ENCODE results near the gene UGT1A4.

Gene UGT1A4

GRCh38 chr2:233792720-233793119, 74.2 kb downstream of the UGT1A4 start:
- no peak for DNase-seq

DNA sequence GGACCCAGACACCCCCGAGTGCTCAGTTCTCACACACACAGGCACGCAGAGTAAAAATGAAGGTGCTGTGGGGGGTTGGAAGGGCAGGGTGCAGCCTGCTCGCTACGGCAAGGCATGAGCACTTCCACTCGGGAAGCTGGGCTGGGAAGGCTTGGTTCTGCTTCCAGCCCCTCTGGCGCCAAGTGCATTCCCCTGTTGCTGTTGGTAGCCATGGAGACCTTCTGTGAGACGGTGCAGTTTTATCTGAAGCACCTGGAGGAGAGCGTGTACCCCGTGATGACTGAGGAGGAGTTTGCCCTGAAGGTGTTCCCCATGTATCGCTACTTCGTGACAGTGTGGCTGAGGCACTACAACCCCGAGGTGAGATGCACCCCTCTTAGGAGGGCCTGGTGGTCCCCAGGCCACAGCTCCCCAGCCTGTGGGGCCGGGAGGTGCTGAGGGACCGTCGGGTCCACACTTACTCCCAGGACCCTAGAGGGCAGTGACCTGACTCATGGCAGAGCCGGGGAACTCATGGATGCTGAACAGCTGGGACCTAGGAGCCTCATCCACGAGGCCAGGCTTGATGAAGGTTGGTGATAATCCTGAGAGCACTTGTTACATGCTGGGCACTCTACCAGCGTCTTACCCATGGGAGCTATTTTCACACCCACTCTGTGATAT, 75.1 kb downstream of the UGT1A4 start:
- no peak for DNase-seq

GRCh38 chr2:233794128-233794658, 75.7 kb downstream of the UGT1A4 start:
- no peak for DNase-seq

DNA sequence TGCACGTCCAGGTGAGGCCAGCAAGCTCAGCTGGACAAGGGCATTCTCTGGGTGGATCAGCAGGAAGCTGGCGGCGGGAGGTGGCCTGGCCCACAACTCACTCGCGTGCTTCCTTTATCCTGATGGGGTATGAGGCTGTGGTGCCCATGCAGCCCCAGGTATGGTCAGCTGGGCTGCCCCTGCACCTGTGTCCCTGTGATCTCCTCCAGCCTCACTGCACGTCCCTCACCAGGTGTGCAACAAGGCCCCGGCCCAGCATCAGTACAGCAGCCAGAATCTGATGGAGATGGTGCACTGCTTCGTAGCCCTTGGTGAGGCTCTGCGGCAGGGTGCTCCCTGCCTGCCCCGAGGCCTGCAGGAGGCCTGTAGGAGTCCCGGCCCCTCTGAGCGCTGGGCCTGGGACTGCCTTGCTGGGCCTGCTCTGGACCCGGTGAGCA, 77.2 kb downstream of the UGT1A4 start:
- DNase-seq: no peak

DNA sequence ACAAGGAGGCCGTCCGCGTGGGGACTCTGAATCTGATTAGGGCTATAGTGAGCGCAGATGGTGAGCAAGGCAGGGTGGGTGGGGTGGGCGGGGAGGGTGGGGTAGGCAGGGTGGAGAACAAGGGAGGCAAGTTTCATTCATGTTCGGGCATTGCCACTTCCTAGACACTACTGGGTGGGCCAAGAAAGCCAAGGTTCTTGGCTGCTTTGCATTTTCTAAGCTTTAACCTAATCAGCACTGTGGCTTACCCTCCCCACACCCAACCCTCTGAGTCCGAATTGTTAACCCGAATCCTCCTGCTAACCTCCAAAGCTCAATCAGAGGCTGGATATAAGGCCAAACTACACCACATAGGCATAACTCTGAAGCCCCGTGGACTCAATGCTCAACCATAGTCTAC, 77.7 kb downstream of the UGT1A4 start:
- DNase-seq: no peak

DNA sequence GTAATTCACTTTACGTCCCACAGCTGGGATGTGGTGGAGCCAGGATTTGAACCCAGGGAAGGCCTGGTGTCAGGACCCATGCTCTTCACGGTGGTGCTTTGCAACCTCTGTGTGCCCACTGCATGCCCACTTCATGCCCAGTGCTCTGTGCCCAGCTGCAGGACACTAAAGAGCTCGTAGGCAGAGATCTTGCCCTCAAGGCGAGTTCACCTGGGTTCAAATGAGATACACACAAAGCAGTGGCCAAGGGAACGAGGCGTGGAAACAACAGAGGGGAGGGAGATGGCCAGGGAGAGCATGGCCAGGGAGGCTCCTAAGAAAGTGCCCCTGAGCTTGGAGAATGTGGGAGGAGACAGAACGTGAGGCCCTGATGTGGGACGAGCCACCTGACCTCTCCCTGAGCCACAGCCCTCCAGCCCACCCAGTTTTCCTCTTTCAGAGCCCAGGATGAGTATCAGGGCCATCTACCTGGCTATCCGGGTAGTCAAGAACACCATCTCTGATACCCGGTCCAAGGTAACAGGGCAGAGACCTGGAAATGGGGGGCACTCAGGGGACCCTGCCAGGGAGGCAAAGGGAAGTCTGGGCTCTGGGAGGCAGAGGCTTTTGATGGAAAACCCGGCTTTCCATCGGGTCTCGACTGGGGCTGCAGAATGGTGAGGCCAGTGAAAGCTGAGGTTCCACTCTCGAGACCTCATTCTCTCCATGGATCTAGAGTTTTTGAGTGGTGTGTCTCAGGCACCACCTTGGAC, 80.0 kb downstream of the UGT1A4 start:
- DNase-seq: no peak

- DNase-seq: no peak
These were observed 80.6 kb downstream of the UGT1A4 start for GRCh38 chr2:233799087-233799665.

DNA sequence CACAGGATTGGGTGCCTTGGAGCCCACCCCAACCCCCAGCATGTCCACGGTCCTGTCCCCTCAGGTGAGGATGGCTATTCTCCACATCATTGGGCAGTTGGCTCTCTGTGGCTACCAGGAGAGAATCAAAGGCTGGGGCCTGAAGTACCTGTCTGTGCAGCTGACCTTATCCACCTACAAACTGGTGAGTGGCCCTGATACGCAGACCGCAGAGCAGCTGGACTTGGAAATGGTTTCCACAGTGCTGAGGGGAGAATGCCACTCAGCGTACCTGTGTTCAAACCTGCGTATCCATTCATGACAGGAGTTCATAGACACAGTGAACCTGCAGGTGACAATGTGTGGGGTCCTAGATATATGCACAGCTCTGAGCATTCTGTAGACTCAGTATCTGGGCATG, 81.2 kb downstream of the UGT1A4 start:
- no peak for DNase-seq

- DNase-seq: no peak
These were observed 81.7 kb downstream of the UGT1A4 start for GRCh38 chr2:233800208-233800607.

DNA sequence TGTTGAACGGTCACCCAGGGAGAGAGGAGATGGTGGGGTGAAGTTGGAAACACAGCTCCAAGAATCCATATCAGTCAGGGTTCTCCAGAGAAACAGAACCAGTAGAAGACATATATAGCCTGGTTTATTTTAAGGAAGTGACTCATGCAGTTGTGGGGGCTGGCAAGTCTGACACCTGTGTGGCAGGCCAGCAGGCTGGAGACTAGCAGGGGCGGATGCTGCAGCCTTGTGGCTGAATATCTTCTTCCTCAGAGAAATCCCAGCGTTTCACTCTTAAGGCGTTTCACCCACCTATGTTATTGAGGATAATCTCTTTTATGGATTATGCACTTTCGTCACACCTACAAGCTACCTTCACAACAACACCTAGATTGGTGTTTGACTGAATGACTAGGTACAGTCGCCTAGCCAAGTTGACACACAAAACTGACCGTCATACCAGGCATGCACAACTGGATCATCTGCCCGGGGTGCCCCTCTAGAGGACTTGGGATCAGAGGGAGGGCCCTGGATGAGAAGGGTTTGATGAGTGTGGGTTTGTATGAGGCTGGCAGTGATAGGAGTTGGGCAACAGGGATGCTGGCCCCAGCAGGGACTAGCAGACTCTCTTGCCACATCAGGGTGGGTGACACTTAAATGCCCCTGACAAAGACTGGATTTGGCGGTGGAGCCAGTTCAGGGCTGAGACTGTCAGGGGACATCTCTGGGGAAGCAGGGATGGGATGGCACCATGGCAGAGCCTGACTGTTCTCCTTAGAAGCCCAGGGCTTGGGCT, 83.0 kb downstream of the UGT1A4 start:
- DNase-seq: no peak

- DNase-seq: no peak
These were observed 83.7 kb downstream of the UGT1A4 start for GRCh38 chr2:233802132-233802815.

GRCh38 chr2:233803292-233803911, 84.9 kb downstream of the UGT1A4 start:
- DNase-seq: no peak

- DNase-seq: no peak
These were observed 85.5 kb downstream of the UGT1A4 start for GRCh38 chr2:233803994-233804393.

DNA sequence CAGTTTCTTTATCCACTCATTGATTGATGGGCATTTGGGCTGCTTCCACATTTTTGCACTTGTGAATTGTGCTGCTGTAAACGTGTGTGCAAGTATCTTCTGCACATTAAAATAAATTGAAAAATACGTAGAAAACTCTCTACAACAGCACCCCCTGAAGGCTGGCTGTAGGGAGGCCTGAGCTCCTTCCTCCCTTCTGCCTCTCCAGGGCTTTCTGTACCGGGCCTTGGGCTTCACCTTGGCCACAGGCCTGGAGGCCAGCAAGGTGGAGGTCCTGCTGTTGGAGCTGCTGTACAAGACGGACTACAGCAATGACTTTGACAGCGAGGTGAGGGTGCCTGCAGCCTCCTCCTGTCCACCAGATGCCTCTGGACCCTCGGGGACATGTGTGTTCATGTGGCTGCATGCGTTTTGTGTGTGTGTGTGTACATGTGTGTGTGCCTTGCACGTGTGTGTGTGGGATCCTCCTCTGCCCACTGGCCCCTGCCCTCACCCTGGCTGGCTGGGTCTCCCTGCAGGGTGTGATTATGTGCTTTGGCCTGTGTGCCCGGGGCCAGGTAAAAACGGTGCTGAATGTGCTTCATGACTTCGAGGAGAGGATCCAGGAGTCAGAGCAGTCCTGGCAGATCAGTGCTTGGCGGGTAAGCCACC, 88.8 kb downstream of the UGT1A4 start:
- no peak for DNase-seq

- DNase-seq: no peak
These were observed 89.7 kb downstream of the UGT1A4 start for GRCh38 chr2:233807966-233808935.

- DNase-seq: no peak
These were observed 91.8 kb downstream of the UGT1A4 start for GRCh38 chr2:233810385-233810784.

DNA sequence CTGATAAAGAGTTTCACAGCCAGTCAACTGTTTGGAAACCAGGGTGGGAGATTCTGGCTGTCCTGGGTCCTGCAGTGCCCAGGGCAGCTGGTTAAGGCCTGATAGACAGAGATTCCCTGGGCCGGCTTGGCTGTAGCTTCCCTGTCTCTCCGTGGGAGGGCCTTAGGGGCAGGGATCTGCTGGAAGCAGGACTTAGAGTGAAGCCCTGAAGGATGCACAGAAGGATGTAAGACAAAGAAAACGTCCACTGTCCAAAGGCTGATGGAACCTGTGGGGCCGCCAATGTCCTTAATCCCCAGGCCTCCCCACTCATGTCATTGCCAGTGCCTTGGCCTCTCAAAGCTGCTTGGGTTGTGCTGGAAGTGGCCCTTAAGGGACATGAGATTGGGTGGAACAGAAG, 92.6 kb downstream of the UGT1A4 start:
- DNase-seq: no peak

DNA sequence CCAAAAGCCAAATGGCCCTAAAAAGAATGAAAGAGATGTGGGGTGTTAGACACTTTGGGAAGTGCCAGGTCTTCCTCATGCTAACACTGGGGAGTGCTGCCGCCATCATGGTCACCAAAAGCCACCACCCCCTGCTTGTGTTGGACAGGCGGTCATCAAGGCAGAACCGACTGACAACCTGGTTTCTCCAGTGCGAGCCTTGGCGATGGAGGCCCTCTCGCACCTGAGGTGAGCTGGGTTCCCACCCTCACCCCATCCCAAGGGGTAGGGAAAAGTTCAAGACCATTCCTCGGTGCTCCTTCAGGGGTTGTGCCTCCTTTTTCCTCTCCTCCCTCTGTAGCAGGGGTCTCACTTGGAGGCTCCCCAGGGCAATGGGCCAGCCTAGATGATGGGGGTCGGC, 93.2 kb downstream of the UGT1A4 start:
- no peak for DNase-seq

DNA sequence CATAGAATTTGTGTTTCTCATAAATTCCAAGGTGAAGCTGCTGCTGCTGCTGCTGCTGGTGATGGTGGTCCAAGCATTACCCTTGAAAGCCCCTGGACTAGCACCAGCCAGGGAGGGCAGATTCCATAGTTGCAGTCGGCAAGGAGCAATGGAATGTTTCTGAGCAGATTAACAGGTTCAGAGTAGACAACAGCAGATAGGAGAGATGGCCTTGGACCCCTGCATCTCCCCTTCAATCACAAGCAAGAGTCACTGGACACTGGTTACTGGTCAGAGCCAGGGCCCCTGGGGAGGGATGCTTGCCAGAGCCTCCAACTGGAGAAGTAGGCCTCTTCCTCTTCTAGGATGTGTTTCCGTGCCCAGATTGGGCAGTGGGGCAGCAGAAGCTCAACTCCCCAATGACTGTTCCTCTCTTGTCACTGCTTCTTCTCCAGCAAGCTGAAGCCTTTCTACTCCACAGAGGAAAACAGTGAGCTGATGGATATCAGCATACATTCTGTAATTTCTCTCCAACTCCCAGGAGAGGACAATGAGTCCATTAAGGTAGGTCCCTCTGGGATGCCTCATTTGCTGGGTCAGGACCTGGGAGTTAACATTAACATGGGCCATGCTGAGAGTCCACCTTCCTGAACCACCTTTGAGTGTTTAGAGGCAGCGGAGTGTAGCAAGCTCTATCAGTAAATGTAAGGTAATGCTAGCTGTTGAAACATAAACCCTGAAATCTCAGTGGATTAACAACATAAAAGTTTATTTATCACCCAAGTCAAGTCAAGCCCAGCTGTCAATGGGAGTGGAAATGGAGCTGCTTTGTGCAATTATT, 94.9 kb downstream of the UGT1A4 start:
- no peak for DNase-seq
